HG03558 (cell line): ENCODE results near the gene SDR42E2.

ENCODE experiments used
- ATAC-seq: cut with Tn5 transposase; IDR thresholded peaks from one replicate; pipeline ENCODE4 v1.9.1; 2021; ENCODE audit warnings: moderate number of reproducible peaks; ENCODE audit not compliant: unreplicated experiment; ENCODE audit errors: extremely low read depth

The SDR42E2 gene

DNA sequence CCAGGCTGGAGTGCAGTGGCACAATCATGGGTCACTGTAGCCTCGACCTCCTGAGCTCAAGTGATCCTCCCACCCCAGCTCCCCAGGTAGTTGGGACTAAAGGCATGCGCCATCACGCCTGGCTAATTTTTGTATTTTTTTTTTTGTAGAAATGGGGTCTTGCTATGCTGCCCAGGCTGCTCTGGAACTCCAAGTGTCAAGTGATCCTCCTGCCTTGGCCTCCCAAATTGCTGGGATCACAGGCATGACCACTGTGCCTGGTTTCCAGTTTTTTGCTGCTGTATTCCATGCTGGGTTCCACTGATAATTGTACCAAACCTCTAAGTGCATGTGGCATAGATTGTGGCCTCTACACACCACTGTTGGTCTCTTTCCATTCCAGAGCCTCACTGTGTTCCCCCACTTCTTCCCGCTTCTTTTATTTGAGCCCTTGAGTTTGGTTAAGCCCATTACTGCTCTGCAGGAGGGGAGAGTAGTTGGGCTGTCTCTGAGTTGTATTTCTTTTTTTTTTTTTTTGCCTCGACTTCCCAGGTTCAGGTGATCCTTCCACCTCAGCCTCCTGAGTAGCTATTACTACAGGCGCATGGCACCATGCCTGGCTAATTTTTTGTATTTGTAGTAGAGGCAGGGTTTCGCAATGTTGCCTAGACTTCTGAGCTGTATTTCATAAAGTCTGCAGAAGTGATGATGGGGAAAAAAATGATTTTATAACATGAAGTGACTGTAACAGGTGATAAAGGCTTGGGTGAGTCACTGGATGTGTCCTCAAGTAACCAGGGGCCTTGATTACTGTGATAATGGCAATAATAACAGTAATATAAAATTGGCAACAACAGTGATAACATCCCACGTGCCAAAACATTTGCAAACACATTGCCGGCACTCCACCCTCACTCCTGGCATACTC, 73.8 kb downstream of the SDR42E2 start:
- ATAC-seq = no peak

DNA sequence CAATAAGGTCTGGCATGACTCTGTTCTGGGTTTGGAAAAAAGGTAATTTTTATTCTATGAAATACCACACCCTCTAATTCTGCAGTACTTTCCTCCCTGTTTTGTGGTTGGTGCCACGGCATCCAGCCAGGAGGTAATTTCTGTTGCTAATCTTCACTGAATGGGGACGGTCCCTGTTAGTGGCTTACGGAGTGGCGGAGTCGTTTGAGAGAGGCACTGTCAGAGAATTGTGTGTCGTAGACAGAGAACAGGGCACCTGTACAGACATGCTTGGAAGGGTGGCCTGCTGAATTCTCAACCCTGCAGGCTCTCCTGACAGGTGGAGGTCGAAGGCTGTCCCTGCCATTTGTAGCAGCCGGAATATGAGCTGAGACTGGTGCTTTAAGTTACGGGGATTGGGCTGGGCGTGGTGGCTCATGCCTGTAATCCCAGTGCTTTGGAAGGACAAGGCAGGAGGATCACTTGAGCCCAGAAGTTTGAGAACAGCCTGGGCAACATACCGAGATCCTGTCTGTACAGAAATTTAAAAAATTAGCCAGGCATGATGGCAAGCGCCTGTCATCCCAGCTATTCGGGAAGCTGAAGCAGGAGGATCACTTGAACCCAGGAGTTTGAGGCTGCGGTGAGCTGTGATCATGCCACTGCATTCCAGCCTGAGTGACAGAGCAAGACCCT, 77.0 kb downstream of the SDR42E2 start:
- no peak for ATAC-seq

DNA sequence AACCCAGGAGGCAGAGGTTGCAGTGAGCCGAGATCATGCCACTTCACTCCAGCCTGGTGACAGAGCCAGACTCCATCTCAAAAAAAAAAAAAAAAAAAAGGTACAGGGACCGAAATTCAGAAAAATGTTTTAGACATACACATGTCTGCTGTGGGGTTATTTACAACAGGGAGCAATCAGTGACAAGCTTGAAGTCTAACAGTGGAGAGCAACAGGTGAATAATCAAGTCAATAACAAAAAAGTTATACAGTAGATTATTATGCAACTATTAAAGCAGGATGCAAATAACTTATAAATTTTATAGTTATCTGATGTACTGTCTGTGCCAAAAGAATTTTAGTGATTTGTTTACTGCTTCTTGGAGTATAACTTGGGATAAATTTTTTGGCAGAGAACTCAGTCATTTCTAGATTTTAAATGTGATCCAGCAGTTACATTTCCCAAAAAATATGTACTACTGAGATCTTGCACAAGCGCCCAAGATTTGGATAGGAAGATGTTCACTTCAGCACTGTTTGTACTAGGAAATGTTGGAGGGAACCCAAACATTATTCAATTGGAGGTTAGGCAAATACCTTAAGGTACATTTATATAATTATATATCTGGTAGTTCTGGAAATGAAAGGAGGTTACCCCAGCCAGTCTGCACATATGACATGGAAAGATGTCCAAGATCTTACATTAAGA, 77.9 kb downstream of the SDR42E2 start:
- ATAC-seq = no peak
